CD4-positive, CD25-positive, alpha-beta regulatory T cell (primary cell): ENCODE measurements around the gene CTU2. TPM values are rescaled to one million over a fixed set of nuclear protein-coding genes. Genes with fewer than 3 reads are reported as not detected.

Experiments
- ATAC-seq, 2 donors: fragments of 150-1000 bp; cut with Tn5 transposase; one replicate each; pipeline ENCODE4 v1.10.0; 2021; ENCODE audit warnings: low read depth in 2 of 2, moderate number of reproducible peaks in 2 of 2, moderate library complexity in 1 of 2
- DNase-seq, 3 donors: peaks; one replicate each; pipeline versions ENCODE4 v3.0.0 to v3.0.0-alpha.2; 2012 to 2022; ENCODE audit warnings: mixed read lengths in 1 of 3
- H3K27ac ChIP-seq: one replicate; pipeline ENCODE4 v1.7.0; 2013; ENCODE audit warnings: mild to moderate bottlenecking, low read length; ENCODE audit not compliant: insufficient read depth, poor library complexity, severe bottlenecking
- H3K27me3 ChIP-seq: one replicate; pipeline ENCODE4 v1.7.0; 2013; ENCODE audit warnings: low read length; ENCODE audit not compliant: control insufficient read depth, insufficient read depth
- H3K36me3 ChIP-seq: one replicate; pipeline ENCODE4 v1.7.0; 2013; ENCODE audit warnings: mild to moderate bottlenecking, low read length, moderate library complexity; ENCODE audit not compliant: control insufficient read depth, insufficient read depth
- H3K4me1 ChIP-seq: 2 replicates; pipeline ENCODE4 v1.7.0; 2013; ENCODE audit warnings: mild to moderate bottlenecking, low read length; ENCODE audit not compliant: insufficient read depth, control insufficient read depth, poor library complexity, severe bottlenecking
- H3K4me3 ChIP-seq: one replicate; pipeline ENCODE4 v1.7.0; 2013; ENCODE audit warnings: low read depth, mild to moderate bottlenecking, low read length, moderate library complexity
- H3K9me3 ChIP-seq, 2 experiments: 1 replicate in 1 of 2; 2 replicates in 1 of 2; pipeline ENCODE4 v1.7.0; 2013; ENCODE audit warnings: low read length in 2 of 2, mild to moderate bottlenecking in 1 of 2, moderate library complexity in 1 of 2; ENCODE audit not compliant: control insufficient read depth in 2 of 2
- H3K27ac Mint-ChIP-seq, 3 donors: one replicate each; pipeline ENCODE4 v1.8.0; 2020 to 2022; ENCODE audit warnings: mild to moderate bottlenecking in 3 of 3, mixed read lengths in 3 of 3, moderate library complexity in 2 of 3
- H3K27me3 Mint-ChIP-seq: one replicate; pipeline ENCODE4 v1.8.0; 2022; ENCODE audit warnings: mild to moderate bottlenecking, mixed read lengths
- H3K36me3 Mint-ChIP-seq: one replicate; pipeline ENCODE4 v1.8.0; 2020; ENCODE audit warnings: mixed read lengths
- H3K4me1 Mint-ChIP-seq, 4 donors: one replicate each; pipeline ENCODE4 v1.8.0; 2020 to 2022; ENCODE audit warnings: mixed read lengths in 4 of 4, mild to moderate bottlenecking in 1 of 4
- H3K4me3 Mint-ChIP-seq, 4 donors: one replicate each; pipeline ENCODE4 v1.8.0; 2020 to 2022; ENCODE audit warnings: mild to moderate bottlenecking in 4 of 4, mixed read lengths in 4 of 4, moderate library complexity in 3 of 4
- H3K9me3 Mint-ChIP-seq, 7 donors: one replicate each; pipeline ENCODE4 v1.8.0; 2020 to 2022; ENCODE audit warnings: mixed read lengths in 7 of 7, mild to moderate bottlenecking in 3 of 7, moderate library complexity in 2 of 7
- polyA plus RNA-seq, 4 donors: library from polyadenylated mRNA; unstranded; fragments of 300-500 nt; fragmentation: Illumina TruSeq; gene quantifications; one replicate each; pipeline ENCODE4 v1.2.3, GENCODE V29; 2021
- total RNA-seq: library from RNA; stranded (reverse); gene quantifications from one replicate; pipeline ENCODE4 v1.2.3, GENCODE V29; 2022

The CTU2 gene
- total and polyA plus RNA-seq, 5 donors from 2014 or later = 11.8 to 26.0 (median 12.9) TPM

GRCh38 chr16:88684569-88685155 is 21.6 kb upstream of the CTU2 start:
- no peaks in the 10 kb centered on the region for H3K9me3 Mint-ChIP-seq
- ATAC-seq (no peak), DNase-seq (no peak)
- H3K4me3 Mint-ChIP-seq = peak overlapping the region; percentile 83 to 95 (median 90)
- H3K4me1 Mint-ChIP-seq = peaks cover 10 to 65% (median 35%) of the 10 kb centered on the region in 4 donors
- Histone ChIP-seq H3K27ac (no peak overlapping the region), H3K4me1 (peaks cover 55% of the 10 kb centered on the region), H3K36me3 (peaks cover 5% of the 10 kb centered on the region), H3K27me3 (no peaks in the 10 kb centered on the region), H3K4me3 (peak overlapping the region; percentile 61), H3K9me3 (no peaks in the 10 kb centered on the region)
- peak overlapping the region in 1 of 3 donors; percentile 42 for H3K27ac Mint-ChIP-seq
- no peaks in the 10 kb centered on the region for H3K27me3 Mint-ChIP-seq
- H3K36me3 Mint-ChIP-seq = peaks cover 3% of the 10 kb centered on the region

DNA sequence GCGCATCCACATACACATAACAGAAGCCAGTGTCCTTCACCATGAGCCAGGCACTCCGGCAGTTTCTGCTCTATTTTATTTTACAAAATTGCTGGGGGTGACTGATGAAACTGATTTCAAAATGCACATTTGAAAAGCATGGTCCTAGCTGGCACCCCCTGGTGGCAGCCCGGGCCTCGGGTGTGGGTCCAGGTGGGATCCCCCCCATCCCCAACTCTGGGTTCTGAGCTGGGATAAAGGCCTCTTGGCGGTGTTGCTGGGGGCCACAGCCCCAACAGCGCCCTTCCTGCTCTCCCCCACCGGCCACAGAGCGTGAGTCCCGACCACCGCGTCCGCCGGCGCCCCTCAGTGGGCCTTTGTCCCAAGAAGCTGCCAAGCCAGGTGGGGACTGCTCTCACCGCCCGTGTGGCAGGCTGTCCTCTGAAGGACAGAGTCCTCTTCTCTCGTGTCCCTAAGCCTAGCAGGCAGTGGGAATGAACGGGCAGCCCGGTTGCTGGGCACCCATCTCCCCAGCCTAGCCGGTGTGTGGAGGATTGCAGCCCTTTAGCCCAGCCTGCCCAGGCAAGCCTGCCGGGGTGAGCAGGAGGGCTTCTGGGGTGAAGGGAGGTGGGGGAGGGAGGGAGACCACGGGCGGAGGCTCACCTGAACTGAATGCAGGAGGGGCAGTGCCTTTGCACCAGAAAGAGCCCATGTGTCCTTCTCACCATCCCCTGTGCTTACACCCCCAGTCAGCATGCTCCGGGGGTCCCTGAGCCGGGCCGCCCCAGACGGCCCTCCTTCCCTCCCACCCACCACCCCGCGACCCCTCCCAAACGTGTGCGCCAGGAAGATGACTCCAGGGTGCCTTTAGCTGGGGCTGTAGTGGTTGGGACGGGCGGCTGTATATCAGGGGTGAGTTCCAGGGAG is 20.9 kb upstream of the CTU2 start:
- peak overlapping the region; percentile 62 to 94 (median 64) for H3K27ac Mint-ChIP-seq
- no peaks in the 10 kb centered on the region for H3K9me3 Mint-ChIP-seq
- peak overlapping the region; percentile 83 to 95 (median 90) for H3K4me3 Mint-ChIP-seq
- peak; percentile 13 to 23 for ATAC-seq
- Histone ChIP-seq H3K27me3 (no peaks in the 10 kb centered on the region), H3K27ac (peak overlapping the region; percentile 68), H3K4me3 (peak overlapping the region; percentile 61), H3K36me3 (peaks cover 5% of the 10 kb centered on the region), H3K4me1 (peaks cover 57% of the 10 kb centered on the region), H3K9me3 (no peaks in the 10 kb centered on the region)
- no peaks in the 10 kb centered on the region for H3K27me3 Mint-ChIP-seq
- peaks cover 10 to 71% (median 35%) of the 10 kb centered on the region in 4 donors for H3K4me1 Mint-ChIP-seq
- peak; percentile 38 to 62 (median 48) for DNase-seq
- peaks cover 3% of the 10 kb centered on the region for H3K36me3 Mint-ChIP-seq

GRCh38 chr16:88686062-88686438 is 20.3 kb upstream of the CTU2 start:
- Histone ChIP-seq H3K27me3 (no peaks in the 10 kb centered on the region), H3K4me1 (peaks cover 57% of the 10 kb centered on the region), H3K9me3 (no peaks in the 10 kb centered on the region), H3K27ac (peak overlapping the region; percentile 68), H3K36me3 (peaks cover under 1% of the 10 kb centered on the region), H3K4me3 (peak overlapping the region; percentile 61)
- peak overlapping the region in 1 of 3 donors; percentile 48 for H3K27ac Mint-ChIP-seq
- peak; percentile 35 to 36 for ATAC-seq
- no peak for DNase-seq
- H3K27me3 Mint-ChIP-seq = no peaks in the 10 kb centered on the region
- H3K4me3 Mint-ChIP-seq = peak overlapping the region; percentile 83 to 95 (median 90)
- H3K9me3 Mint-ChIP-seq = no peaks in the 10 kb centered on the region
- H3K36me3 Mint-ChIP-seq = peaks cover under 1% of the 10 kb centered on the region
- peaks cover 11 to 73% (median 38%) of the 10 kb centered on the region in 4 donors for H3K4me1 Mint-ChIP-seq

DNA sequence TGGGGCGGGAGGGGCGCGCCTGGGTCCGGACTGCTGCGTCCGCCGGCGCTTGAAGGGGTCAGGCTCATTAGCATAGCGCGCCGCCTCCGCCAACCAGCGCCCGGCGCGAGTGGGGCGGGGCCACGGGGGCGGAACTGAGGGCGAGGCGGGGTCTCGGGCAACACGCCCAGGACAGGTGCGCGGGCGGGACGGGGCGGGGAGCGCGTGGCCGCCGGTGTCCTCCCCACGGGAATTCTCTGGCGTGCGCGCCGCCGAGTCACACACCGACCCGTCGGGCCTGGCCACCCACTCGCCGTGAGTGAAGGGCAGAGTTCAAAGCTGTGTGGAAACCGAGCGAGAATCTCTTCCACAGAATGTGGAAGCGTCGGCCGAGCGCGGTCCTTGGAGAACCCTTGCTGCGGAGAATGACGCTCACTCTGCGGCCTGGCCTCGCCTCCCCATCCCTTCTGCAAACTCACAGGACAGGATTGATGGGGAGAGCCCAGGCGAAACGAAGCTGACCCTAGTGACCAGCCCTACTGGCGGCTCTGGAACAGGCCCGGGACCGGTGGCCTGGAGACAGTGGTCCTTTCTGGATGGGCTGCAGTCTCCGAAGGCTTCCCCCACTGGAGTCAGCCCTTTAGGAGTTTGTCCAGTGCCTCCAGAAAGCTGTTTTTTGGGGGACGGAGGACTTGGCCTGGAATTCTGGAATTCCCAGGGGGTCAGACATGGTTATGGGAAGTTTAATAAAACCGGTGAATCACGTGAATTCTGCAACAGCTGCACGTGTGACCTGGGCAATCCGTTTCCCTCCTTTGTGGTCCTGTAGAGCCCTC is 19.7 kb upstream of the CTU2 start, which contains the start of gene SNAI3:
Gene SNAI3, minus strand, starts transcription at position 69 of the 815 bp plus-strand sequence. CDS start 101 bp downstream, outside the sequence.
- Histone ChIP-seq H3K4me3 (peak within 1 kb of the TSS; percentile 61), H3K27ac (peak within 1 kb of the TSS; percentile 68), H3K27me3 (no peaks in the 10 kb centered on the region), H3K36me3 (no peaks in the 10 kb centered on the region), H3K9me3 (no peaks in the 10 kb centered on the region), H3K4me1 (peaks cover 57% of the 10 kb centered on the region)
- Mint-ChIP-seq H3K9me3 (no peaks in the 10 kb centered on the region), H3K4me1 (peaks cover 10 to 73% (median 36%) of the 10 kb centered on the region in 4 donors), H3K27me3 (no peaks in the 10 kb centered on the region), H3K4me3 (peak within 1 kb of the TSS; percentile 83 to 95 (median 90)), H3K36me3 (no peaks in the 10 kb centered on the region), H3K27ac (peak within 1 kb of the TSS; percentile 62 to 94 (median 64))
- DNase-seq (peak; percentile 79 to 85 (median 81)), ATAC-seq (peak; percentile 78 to 83)

DNA sequence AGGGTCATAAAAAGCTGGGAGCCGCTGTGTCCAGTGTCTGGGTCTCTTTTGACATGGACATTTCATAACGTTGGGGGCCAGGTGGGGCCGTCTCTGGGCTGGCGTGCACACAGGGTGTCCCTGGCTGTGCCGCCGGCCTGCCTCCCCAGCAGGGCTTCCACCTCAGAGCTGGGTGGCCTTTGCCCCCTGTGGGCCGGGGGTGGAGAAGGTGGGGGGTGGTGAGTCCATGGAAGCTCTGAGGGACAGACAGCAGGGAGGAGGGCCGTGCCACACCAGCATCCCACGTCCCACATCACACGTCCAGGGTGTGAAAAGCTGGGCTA is 19.1 kb upstream of the CTU2 start:
- Histone ChIP-seq H3K4me3 (peak overlapping the region; percentile 24), H3K4me1 (peaks cover 57% of the 10 kb centered on the region), H3K36me3 (no peaks in the 10 kb centered on the region), H3K27ac (no peak overlapping the region), H3K9me3 (no peaks in the 10 kb centered on the region), H3K27me3 (no peaks in the 10 kb centered on the region)
- DNase-seq (no peak), ATAC-seq (no peak)
- H3K27me3 Mint-ChIP-seq = no peaks in the 10 kb centered on the region
- H3K36me3 Mint-ChIP-seq = no peaks in the 10 kb centered on the region
- H3K4me3 Mint-ChIP-seq = peak overlapping the region; percentile 83 to 95 (median 88)
- peaks cover 5 to 73% (median 33%) of the 10 kb centered on the region in 4 donors for H3K4me1 Mint-ChIP-seq
- no peak overlapping the region for H3K27ac Mint-ChIP-seq
- no peaks in the 10 kb centered on the region for H3K9me3 Mint-ChIP-seq

GRCh38 chr16:88687676-88688012 is 18.7 kb upstream of the CTU2 start:
- Histone ChIP-seq H3K9me3 (no peaks in the 10 kb centered on the region), H3K27me3 (no peaks in the 10 kb centered on the region), H3K27ac (no peak overlapping the region), H3K4me3 (no peak overlapping the region), H3K4me1 (peaks cover 57% of the 10 kb centered on the region), H3K36me3 (no peaks in the 10 kb centered on the region)
- Mint-ChIP-seq H3K9me3 (no peaks in the 10 kb centered on the region), H3K36me3 (no peaks in the 10 kb centered on the region), H3K27ac (no peak overlapping the region), H3K4me3 (peak overlapping the region in 3 of 4 donors; percentile 32 to 54 (median 46)), H3K4me1 (peaks cover under 1 to 74% (median 31%) of the 10 kb centered on the region in 4 donors), H3K27me3 (no peaks in the 10 kb centered on the region)
- ATAC-seq (no peak), DNase-seq (no peak)

DNA sequence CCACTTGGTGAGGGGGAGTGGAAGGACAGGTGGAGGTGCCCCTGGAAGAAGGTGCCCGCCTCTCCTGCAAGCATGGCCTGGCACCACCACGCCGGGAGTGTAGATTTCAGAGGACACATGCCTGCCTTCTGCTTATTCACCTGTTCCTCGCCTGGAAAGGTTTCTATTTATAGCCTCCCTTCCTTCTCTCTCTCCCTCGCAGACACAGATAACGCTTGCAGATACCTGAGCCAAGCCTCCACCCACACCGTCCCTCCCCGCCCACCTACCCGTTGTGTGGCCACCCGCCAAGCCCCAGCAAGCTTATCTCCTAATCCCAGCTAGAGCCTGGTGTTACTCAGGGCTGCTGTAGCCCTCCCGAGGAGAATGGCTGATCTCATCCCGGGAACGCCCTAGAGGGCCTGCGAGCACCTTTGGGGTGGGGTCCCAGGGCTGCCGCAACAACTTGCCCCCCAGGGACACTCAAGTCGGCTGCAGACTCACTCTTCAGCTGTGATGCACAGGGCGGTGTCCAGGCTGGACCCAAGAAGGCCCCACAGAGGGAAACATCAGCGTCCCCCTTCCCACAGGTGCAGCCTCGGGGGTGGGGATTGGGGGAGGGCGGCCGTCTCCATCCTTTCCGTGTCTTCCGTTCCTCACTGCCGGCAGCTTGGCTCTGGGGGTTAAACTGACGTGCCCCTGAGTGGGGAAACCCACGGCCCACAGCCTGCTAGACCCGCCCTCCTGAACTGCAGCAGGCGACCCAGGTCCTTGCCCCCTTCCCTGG is 18.1 kb upstream of the CTU2 start:
- Histone ChIP-seq H3K4me1 (peaks cover 61% of the 10 kb centered on the region), H3K36me3 (no peaks in the 10 kb centered on the region), H3K9me3 (no peaks in the 10 kb centered on the region), H3K27ac (no peak overlapping the region), H3K27me3 (no peaks in the 10 kb centered on the region), H3K4me3 (no peak overlapping the region)
- no peak for DNase-seq
- peaks cover 0 to 77% (median 30%) of the 10 kb centered on the region in 4 donors for H3K4me1 Mint-ChIP-seq
- H3K27me3 Mint-ChIP-seq = no peaks in the 10 kb centered on the region
- H3K9me3 Mint-ChIP-seq = no peaks in the 10 kb centered on the region
- peak overlapping the region in 2 of 3 donors; percentile 14 to 62 for H3K27ac Mint-ChIP-seq
- peak overlapping the region; percentile 46 to 84 (median 50) for H3K4me3 Mint-ChIP-seq
- no peak for ATAC-seq
- H3K36me3 Mint-ChIP-seq = no peaks in the 10 kb centered on the region
